IPS-18c (cell line): ENCODE data around the gene GCN1.
"Not testable (repeated sequence)": the region's sequence is repeated elsewhere in the genome, so short reads cannot be mapped to it uniquely, and the experiment has no call there.

Experiments
- H3K4me3 ChIP-seq: 2 replicates; pipeline ENCODE4 v1.7.0; 2013; ENCODE audit warnings: low read depth, mild to moderate bottlenecking, low read length, moderate library complexity; ENCODE audit not compliant: insufficient read depth
- H3K9me3 ChIP-seq: one replicate; pipeline ENCODE4 v1.6.1; 2013; ENCODE audit warnings: mild to moderate bottlenecking, low read length, moderate library complexity; ENCODE audit not compliant: control insufficient read depth, insufficient read depth

Gene GCN1

GRCh38 chr12:120220838-120221575 lies 26.5 kb upstream of the GCN1 start:
- Histone ChIP-seq H3K4me3 (no peak overlapping the region), H3K9me3 (no peaks in the 10 kb centered on the region)

DNA sequence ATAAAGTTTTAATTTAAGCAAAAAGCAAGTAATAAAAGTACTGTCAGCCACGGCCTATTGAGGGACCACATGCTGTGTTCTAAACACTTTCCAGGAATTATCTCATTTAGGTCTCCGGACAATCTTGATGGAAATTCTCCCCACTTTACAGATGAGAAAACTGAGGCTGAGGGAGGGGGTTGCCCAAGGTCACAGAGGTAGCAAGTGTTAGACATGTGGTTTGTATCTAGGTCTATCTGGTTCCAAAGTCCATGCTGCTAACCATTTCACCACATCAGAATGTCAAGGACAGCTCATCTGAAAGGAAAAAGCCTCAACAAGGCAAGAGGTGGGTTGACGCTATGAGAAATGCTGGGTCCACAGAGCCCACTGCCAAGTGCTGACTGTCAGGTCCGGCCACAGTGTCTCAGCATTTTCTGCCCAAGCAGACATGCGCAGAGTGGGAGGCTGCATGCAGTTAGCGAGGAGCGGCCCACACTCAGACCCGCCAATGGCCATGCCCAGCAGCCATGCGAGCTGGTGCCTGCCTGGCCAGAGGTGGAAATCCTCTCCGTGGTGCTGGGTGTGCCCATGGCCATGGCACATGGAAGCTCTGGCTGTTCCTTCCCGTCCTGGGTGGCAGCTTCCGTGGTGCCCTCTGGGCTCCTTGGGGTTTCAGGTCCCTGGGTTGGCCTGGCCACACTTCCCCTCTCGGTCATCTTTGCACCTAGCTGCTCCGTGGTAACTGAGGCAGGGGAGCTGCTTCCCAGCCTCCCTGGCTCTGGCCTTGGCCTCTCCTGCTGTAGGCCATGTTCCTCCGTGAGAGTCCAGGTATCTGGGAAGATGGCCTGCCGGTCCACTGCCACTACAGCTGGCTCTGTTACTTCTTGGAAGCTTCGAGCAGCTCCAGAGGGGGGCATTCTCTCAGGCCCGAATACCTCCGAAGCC lies 24.4 kb upstream of the GCN1 start:
- Histone ChIP-seq H3K4me3 (no peak overlapping the region), H3K9me3 (no peaks in the 10 kb centered on the region)

DNA sequence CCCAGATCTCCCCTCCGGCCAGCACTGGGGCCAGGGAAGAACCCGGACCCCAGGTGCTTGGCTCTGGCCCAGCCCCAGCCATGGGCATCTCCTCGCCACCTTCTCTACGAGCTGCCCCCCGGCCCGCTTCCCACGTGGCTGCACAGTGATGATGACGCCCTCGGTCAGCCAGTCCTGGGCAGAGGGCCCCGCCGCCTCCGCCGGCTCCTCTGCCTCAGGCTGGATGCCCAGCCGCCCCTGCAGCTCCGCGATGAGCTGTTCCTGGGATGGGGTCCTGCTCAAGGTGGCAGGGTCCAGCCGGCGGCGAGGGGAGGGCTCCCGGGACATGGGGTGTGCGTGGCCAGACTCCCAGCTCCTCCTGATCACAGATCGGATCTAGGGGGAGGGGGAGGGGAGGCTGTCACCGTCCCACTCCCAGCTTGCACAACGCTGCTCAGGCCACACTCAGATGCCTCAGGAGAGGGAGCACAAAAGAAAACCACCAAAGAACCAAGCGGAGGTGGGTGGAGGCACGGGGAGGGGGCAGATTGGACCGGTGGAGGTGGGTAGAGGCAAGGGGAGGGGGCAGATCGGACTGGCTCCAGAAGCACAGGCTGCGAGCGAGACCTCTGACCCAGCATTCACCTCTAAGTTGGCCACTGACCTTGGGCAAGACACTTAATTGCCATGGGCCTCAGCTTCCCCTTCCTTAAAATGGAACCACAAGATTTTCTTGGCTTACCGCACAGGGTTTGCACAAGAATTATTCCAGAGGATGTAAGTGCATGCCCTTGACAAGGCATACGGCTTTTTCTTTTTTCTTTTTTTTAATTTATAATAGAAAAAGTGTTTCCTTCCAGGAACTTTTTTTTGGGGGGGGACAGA lies 22.5 kb upstream of the GCN1 start:
- no peaks in the 10 kb centered on the region for H3K9me3 ChIP-seq
- no peak overlapping the region for H3K4me3 ChIP-seq

DNA sequence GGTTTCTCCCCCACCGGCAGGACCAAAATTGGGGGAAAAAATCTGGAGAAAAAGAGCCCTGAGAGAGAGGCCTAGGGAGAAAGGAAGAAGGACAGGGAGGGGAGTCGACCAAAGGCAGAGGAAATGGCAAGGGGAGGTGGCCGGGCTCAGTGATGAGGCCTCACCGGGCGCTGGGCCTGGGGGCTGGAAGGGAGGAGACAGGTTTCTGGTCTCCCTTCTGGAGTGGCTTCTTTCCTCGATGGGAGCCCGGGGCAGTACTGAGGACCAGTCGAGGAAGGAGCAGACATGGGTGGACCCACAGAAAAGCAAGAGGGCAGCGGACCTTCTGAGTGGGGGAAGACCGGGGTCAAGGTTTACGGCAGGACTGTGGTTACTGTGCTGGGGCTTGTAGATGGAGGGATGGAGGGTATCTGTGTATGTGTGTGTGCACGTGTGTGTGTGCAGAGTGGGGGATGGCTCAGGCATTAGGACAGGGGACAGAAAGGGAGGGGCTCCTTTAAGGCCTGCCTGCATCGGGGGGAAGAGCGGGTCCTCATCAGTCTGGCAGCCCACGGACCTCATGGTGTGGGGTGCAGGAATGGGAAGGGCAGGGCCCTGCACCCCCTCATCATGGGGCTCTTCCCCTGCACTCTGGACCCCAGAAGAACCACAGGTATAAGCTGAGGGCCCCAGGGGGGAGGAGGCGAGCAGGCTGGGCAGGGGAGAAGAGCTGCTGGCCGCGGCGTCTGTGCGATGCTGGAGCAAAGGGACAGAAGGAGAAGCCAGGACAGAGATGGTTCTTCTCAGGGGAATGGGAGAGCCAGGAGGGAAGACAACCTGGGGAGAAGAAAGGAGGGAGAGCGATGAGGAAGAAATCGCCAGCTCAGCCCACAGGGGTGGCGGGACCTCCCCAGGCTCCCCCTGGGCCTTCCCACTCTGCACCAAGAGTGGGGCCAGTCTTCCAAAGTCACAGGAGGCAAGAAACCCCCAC lies 21.5 kb upstream of the GCN1 start:
- Histone ChIP-seq H3K4me3 (no peak overlapping the region), H3K9me3 (no peaks in the 10 kb centered on the region)

GRCh38 chr12:120215357-120215735 lies 20.8 kb upstream of the GCN1 start:
- H3K4me3 ChIP-seq, result no peak overlapping the region
- H3K9me3 ChIP-seq, result no peaks in the 10 kb centered on the region

- H3K4me3 ChIP-seq, result no peak overlapping the region
- no peaks in the 10 kb centered on the region for H3K9me3 ChIP-seq
These were observed 20.3 kb upstream of the GCN1 start for GRCh38 chr12:120214626-120215356.

DNA sequence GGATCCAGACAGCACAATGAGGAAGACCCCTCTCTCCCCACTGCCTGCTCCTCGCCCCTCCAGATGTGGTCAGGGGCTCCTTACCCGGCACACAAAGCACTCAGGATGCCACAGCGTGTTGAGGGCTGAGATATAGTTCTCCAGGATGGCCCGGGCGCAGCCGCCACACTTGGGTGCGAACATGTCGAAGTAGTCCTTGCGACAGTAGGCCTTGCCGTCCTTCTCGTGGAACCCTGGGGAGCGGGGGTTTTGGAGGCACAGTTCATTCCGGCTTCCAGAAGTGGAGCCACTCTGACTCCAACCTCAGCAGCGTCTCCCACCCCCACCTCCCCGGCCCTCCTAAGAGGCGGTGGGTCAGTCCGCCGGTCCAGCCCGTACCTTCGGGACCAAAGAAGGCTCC lies 19.2 kb upstream of the GCN1 start:
- H3K9me3 ChIP-seq, result no peaks in the 10 kb centered on the region
- H3K4me3 ChIP-seq, result no peak overlapping the region

GRCh38 chr12:120213182-120213581 lies 18.7 kb upstream of the GCN1 start:
- H3K4me3 ChIP-seq, H3K9me3 ChIP-seq: not testable (repeated sequence)

DNA sequence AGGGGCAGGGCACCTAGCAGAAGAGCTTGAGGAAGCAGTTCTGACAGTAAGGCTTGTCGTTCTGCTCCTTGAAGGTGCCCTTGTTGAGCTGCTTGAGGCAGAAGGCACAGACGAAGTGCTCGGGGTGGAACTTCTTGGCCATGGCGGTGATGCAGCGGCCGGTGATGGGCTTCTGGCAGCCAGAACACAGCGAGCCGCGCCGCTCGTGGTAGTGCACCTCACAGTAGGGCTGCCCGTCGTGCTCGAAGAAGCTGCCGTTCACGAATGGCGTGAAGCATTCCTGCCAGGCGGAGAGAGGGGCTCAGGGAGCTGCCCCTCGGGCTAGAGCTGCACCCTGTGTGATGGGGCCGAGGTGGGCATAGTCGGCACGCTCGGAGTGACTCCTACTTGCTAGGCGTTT lies 17.8 kb upstream of the GCN1 start:
- no peaks in the 10 kb centered on the region for H3K9me3 ChIP-seq
- no peak overlapping the region for H3K4me3 ChIP-seq

- no peaks in the 10 kb centered on the region for H3K9me3 ChIP-seq
- H3K4me3 ChIP-seq, result no peak overlapping the region
These were observed 17.4 kb upstream of the GCN1 start for GRCh38 chr12:120211904-120212283.

GRCh38 chr12:120211243-120211903 lies 16.9 kb upstream of the GCN1 start:
- no peak overlapping the region for H3K4me3 ChIP-seq

GRCh38 chr12:120209851-120210250 lies 15.3 kb upstream of the GCN1 start:
- Histone ChIP-seq H3K4me3 (no peak overlapping the region), H3K9me3 (no peaks in the 10 kb centered on the region)

More at GRCh38 chr12:120211243-120211903, 16.9 kb upstream of the GCN1 start:
- H3K9me3 ChIP-seq, result no peaks in the 10 kb centered on the region

- H3K4me3 ChIP-seq, result no peak overlapping the region
- no peaks in the 10 kb centered on the region for H3K9me3 ChIP-seq
These were observed 12.7 kb upstream of the GCN1 start for GRCh38 chr12:120207227-120207626.

DNA sequence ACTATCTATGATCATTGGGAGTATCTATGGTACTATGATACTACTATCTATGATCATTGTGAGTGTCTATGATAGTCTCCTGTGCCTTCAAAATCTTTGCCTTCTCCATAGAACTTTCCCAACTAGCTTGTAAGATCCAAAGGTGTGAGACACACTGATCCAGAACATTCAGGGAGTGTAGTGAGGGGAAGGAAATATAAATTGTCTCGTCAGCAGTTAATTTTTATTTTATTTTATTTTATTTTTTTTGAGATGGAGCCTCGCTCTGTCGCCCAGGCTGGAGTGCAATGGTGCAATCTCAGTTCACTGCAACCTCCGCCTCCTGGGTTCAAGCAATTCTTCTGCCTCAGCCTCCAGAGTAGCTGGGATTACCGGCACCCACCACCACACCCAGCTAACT lies 12.3 kb upstream of the GCN1 start:
- not testable (repeated sequence) for H3K4me3 ChIP-seq, H3K9me3 ChIP-seq

- H3K4me3 ChIP-seq, result no peak overlapping the region
These were observed 11.7 kb upstream of the GCN1 start for GRCh38 chr12:120206228-120206627.

More at GRCh38 chr12:120206228-120206627, 11.7 kb upstream of the GCN1 start:
- H3K9me3 ChIP-seq, result no peaks in the 10 kb centered on the region
